Pancreas (tissue), 10 donors: ENCODE data around the gene RNF175. TPM values are rescaled to one million over a fixed set of nuclear protein-coding genes. Genes with fewer than 3 reads are reported as not detected.

Experiments used
- ATAC-seq, 4 donors: fragments of 200-7000 bp; cut with Tn5 transposase; one replicate each; pipeline versions ENCODE4 v1.8.0 to v1.9.1; 2020; ENCODE audit warnings: mild to moderate bottlenecking in 4 of 4, moderate library complexity in 4 of 4
- DNase-seq, 6 donors: peaks; one replicate each; pipeline ENCODE4 v3.0.0-alpha.2; 2020
- FAIRE-seq: peaks from 2 replicates; lab custom pipeline; 2012; peaks lifted over from hg19 to GRCh38; lab: Jason Lieb, UNC
- H3K27ac ChIP-seq, 4 donors: fragments of 200-600 bp; sonication (generic); 1 replicate in 3 of 4; 2 replicates in 1 of 4; pipeline versions ENCODE4 v1.5.0 to v1.8.0; 2020
- H3K27me3 ChIP-seq, 4 donors: fragments of 200-600 bp; one replicate each; pipeline ENCODE4 v1.8.0; 2021
- H3K36me3 ChIP-seq, 3 donors: fragments of 200-600 bp; sonication (generic) in 1 of 3; one replicate each; pipeline versions ENCODE4 v1.5.0 to v1.8.0; 2020 to 2021
- H3K4me1 ChIP-seq, 3 donors: fragments of 200-600 bp; one replicate each; pipeline ENCODE4 v1.8.0; 2021
- H3K4me3 ChIP-seq, 4 donors: fragments of 200-600 bp; sonication (generic) in 2 of 4; one replicate each; pipeline versions ENCODE4 v1.5.0 to v1.8.0; 2020 to 2021
- H3K9me3 ChIP-seq, 4 donors: fragments of 200-600 bp; one replicate each; pipeline ENCODE4 v1.8.0; 2021
- WGBS, 2 donors: extraction: QIAGEN DNeasy Blood & Tissue Kit; methylation state at CpG; one replicate each; pipeline ENCODE4 v1.1.7; 2013; 5-methylcytosine and 5-hydroxymethylcytosine counted together
- intact Hi-C, 3 donors: fragments of 100-400 bp; cut with DNase I; formaldehyde crosslinking; loops; one replicate each; pipeline versions ENCODE4 v1.11.1 to v1.14.2; 2022
- polyA plus RNA-seq, 2 donors: library from polyadenylated mRNA; stranded (reverse); fragments of 200-250 nt; gene quantifications; one replicate each; pipeline ENCODE4 v1.2.3, GENCODE V29; 2013
- total RNA-seq, 6 donors: library from RNA; stranded (reverse); fragmentation: NEBNext Ultra II Directional in 4 of 6; extraction: Animal tissue kit (Norgen Biotek cat#: 25700) in 4 of 6; gene quantifications; one replicate each; pipeline versions ENCODE4 v1.2.1 to v1.2.4, GENCODE V29; 2021 to 2023
- TF ChIP-seq, protein P1 (sequence below), 4 donors: fragments of 200-600 bp; sonication (generic) in 3 of 4; IDR thresholded peaks; one replicate each; pipeline versions ENCODE4 v1.5.0 to v1.8.0; 2021; ENCODE audit warnings: antibody characterized with exemption in 4 of 4
- donor health status: healthy with polysubstance abuse.
- donor health status: DM: no; HTN: no; CAD: no; lungs with moderate emphysema.
- donor health status: DM: no; HTN: no; CAD: no.
- donor health status: control.
- donor health status: control.
- donor health status: Bipolar disorder and iron deficiency.
- donor health status: DM: yes; HTN: yes; CAD: no.
- donor health status: DM: no; HTN: no; CAD: no.
- donor health status: DM: no; HTN: no; CAD: no.
- donor health status: DM: yes; HTN: yes; CAD: no.

RNF175 gene
- total and polyA plus RNA-seq, 8 donors, result 0.12 TPM; not detected in 7

DNA sequence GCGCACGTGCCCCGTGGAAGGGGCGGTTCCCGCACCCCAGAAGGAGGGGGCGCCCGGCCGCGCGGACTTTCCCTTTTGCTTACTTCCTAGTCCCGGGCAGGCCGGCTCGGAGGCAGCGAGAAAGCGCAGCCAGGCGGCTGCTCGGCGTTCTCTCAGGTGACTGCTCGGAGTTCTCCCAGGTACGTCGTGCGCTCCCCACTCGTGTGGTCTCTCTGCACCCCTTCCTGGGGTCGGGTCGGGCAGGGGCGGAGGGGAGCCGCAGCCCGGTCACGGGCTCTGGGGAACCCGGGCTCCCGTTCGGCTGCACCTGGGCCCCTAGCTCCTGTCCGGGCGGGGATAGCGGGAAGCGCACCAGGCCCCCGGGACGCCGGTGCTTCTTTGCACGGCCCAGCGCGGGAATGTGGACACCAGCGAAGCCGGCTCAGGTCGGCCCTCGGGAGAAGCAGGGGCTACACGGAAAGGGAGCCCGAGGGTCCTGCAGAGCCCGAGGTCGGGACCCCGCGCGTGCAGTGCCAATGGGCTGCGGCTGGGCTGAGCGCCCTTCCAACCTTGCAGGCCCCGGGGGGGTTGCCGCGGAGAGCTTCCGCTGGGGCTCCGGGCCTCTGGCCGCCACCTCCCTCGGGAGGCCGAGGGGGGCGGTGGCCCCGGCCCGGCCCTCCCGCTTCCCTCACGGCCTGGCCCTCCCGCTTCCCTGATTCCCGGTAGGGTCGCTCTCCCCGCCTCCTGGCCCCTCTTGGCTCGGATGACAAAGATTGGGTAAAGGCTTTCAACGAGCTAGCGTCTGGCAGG is 75.4 kb downstream of the RNF175 start, which contains the start of gene TLR2:
Gene TLR2 (plus strand): TSS at position 99 of the 789 bp plus-strand sequence. CDS start 18,628 bp downstream, outside the sequence.
- Histone ChIP-seq H3K4me3 (peak within 1 kb of the TSS; percentile 53 to 77 (median 60)), H3K36me3 (peaks cover 0 to 8% (median 0%) of the 10 kb centered on the region in 3 donors), H3K27me3 (no peaks in the 10 kb centered on the region), H3K4me1 (peaks cover 0 to 6% (median 0%) of the 10 kb centered on the region in 3 donors), H3K9me3 (no peaks in the 10 kb centered on the region), H3K27ac (peak within 1 kb of the TSS in 2 of 4 donors; percentile 55 to 63)
- DNase-seq (peak; percentile 63 to 91 (median 76)), ATAC-seq (peak; percentile 91 to 95 (median 93)), FAIRE-seq (no peak)
- 0% methylated on average over 56 to 75 of the region's 75 CpGs for WGBS, 2 donors
- intact Hi-C loops, result no loop called here
- TF ChIP-seq, protein P1, sequence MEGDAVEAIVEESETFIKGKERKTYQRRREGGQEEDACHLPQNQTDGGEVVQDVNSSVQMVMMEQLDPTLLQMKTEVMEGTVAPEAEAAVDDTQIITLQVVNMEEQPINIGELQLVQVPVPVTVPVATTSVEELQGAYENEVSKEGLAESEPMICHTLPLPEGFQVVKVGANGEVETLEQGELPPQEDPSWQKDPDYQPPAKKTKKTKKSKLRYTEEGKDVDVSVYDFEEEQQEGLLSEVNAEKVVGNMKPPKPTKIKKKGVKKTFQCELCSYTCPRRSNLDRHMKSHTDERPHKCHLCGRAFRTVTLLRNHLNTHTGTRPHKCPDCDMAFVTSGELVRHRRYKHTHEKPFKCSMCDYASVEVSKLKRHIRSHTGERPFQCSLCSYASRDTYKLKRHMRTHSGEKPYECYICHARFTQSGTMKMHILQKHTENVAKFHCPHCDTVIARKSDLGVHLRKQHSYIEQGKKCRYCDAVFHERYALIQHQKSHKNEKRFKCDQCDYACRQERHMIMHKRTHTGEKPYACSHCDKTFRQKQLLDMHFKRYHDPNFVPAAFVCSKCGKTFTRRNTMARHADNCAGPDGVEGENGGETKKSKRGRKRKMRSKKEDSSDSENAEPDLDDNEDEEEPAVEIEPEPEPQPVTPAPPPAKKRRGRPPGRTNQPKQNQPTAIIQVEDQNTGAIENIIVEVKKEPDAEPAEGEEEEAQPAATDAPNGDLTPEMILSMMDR (IDR thresholded peaks at IDR 0.05), result no peak

DNA sequence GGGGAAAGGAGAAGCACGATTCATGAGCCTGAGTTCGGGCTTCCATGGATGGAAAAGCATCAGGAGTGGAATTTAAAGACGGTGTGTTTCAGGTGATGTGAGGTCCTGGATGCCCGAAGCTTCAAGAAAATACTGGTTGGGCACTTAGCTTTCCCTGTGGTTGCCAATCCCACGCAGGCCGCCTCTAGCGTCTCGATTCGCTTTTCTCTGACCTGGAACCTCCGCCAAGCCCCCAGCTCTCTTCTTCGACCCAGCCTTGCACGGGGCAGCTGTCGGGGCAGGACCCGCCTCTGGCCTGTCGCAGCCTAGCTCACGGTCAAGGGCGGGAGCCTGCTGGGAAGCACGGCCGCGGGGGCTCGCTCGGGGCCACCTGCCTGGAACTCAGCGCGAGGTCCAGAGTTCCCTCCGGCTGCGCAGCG is 76.1 kb downstream of the RNF175 start:
- intact Hi-C loops, result no loop called here
- WGBS, 2 donors, result 4 to 5% methylated on average over 27 of the region's 27 CpGs
- Histone ChIP-seq H3K4me1 (peaks cover 0 to 6% (median 0%) of the 10 kb centered on the region in 3 donors), H3K27me3 (no peaks in the 10 kb centered on the region), H3K36me3 (peaks cover 0 to 8% (median 0%) of the 10 kb centered on the region in 3 donors), H3K27ac (peak overlapping the region in 2 of 4 donors; percentile 55 to 63), H3K9me3 (no peaks in the 10 kb centered on the region), H3K4me3 (peak overlapping the region; percentile 53 to 77 (median 60))
- ATAC-seq (peak in 1 of 4 donors; percentile 34), DNase-seq (no peak), FAIRE-seq (no peak)
- TF ChIP-seq, protein P1 (IDR thresholded peaks at IDR 0.05), result no peak

DNA sequence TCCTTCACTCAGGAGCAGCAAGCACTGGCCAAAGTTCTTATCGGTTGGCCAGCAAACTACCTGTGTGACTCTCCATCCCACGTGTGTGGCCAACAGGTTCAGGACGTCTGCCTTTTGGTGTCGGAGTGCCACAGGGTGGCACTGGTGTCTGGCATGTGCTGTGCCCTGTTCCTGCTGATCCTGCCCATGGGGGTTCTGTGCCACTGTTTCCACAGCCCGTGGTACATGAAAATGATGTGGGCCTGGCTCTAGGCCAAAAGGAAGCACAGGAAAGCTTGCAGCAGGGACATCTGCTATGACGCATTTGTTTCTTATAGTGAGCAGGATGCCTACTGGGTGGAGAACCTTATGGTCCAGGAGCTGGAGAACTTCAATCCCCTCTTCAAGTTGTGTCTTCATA is 80.3 kb downstream of the RNF175 start:
- FAIRE-seq, result no peak
- Histone ChIP-seq H3K9me3 (no peaks in the 10 kb centered on the region), H3K4me3 (no peak overlapping the region), H3K36me3 (no peaks in the 10 kb centered on the region), H3K27me3 (no peaks in the 10 kb centered on the region), H3K27ac (no peak overlapping the region), H3K4me1 (no peaks in the 10 kb centered on the region)
- 65 to 70% methylated on average over 6 of the region's 6 CpGs for WGBS, 2 donors
- no peak for ATAC-seq
- DNase-seq, result no peak
- intact Hi-C loops, result no loop called here
- TF ChIP-seq, protein P1 (IDR thresholded peaks at IDR 0.05), result no peak

DNA sequence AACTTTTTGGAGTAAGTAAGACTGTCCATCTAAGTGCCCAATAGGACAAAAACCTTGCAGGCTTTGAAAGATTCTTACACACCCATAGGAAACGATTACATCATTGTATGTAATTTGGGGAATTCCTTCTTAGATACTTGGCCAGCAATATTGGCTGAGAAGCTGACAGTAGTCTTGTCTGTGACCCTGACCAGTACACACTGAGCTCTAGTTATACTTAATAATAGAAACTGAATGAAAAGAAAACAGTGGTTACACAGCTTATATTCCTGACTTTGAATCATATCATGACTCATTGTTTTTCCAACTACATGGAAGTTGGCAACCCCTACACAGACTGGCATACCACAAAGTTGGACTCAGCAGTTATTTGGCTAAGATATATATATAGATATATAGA is 82.8 kb downstream of the RNF175 start:
- TF ChIP-seq, protein P1 (IDR thresholded peaks at IDR 0.05), result no peak
- ATAC-seq (peak in 3 of 4 donors; percentile 8 to 85 (median 74)), DNase-seq (no peak), FAIRE-seq (no peak)
- intact Hi-C loops, result no loop called here
- Histone ChIP-seq H3K4me1 (no peaks in the 10 kb centered on the region), H3K9me3 (no peaks in the 10 kb centered on the region), H3K27me3 (no peaks in the 10 kb centered on the region), H3K36me3 (no peaks in the 10 kb centered on the region), H3K27ac (no peak overlapping the region), H3K4me3 (no peak overlapping the region)
- 29 to 60% methylated on average over 1 of the region's 1 CpG for WGBS, 2 donors

DNA sequence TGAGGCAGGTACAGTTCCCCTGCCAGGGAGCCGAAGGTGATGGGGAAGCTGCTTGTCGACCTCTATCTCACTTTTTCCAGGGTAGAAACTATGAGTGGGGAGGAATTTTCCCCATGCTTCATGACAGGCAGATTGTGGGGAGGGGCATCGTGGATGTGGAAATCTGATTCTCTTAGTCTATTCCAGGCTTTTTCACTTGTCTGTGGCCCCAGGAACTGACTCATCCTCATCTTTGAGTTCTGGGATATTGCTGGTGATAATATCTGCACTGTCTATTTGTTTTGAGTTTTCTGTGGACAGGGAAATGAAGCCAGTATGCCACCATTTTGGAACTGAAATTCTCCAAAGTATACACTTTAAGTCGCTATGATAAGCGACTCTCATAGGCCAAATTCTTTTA is 83.3 kb downstream of the RNF175 start:
- Histone ChIP-seq H3K27me3 (no peaks in the 10 kb centered on the region), H3K36me3 (no peaks in the 10 kb centered on the region), H3K4me3 (no peak overlapping the region), H3K27ac (no peak overlapping the region), H3K9me3 (no peaks in the 10 kb centered on the region), H3K4me1 (no peaks in the 10 kb centered on the region)
- WGBS, 2 donors, result 69 to 75% methylated on average over 5 of the region's 5 CpGs
- TF ChIP-seq, protein P1 (IDR thresholded peaks at IDR 0.05), result no peak
- ATAC-seq, result no peak
- no peak for FAIRE-seq
- no peak for DNase-seq
- intact Hi-C loops, result no loop called here
